ENCODE data around the gene NNMT. TPM values are rescaled to one million over a fixed set of nuclear protein-coding genes. Genes with fewer than 3 reads are reported as not detected.

The NNMT gene
- total RNA-seq, 1 donor from 2014 or later: 0.82 TPM

GRCh38 chr11:114348200-114349191, 52.3 kb downstream of the NNMT start:
- Mint-ChIP-seq H3K27ac (ENCODE audit: unreplicated experiment) (peak overlapping the region; percentile 67), H3K4me1 (no peaks in the 10 kb centered on the region), H3K27me3 (ENCODE audit: low read depth) (no peaks in the 10 kb centered on the region), H3K36me3 (ENCODE audit: low read depth) (no peaks in the 10 kb centered on the region), H3K9me3 (no peaks in the 10 kb centered on the region), H3K4me3 (no peak overlapping the region)
- TF ChIP-seq CTCF (conservative IDR thresholded peaks at IDR 0.05): peak; percentile 72
- DNase-seq (ENCODE audit: low read depth, low spot score): peak; percentile 40

GRCh38 chr11:114350022-114350421, 53.8 kb downstream of the NNMT start:
- no peak overlapping the region for H3K4me3 Mint-ChIP-seq
- no peak overlapping the region for H3K27ac Mint-ChIP-seq (ENCODE audit: unreplicated experiment)
- no peaks in the 10 kb centered on the region for H3K4me1 Mint-ChIP-seq
- no peak for TF ChIP-seq CTCF (conservative IDR thresholded peaks at IDR 0.05)
- no peaks in the 10 kb centered on the region for H3K36me3 Mint-ChIP-seq (ENCODE audit: low read depth)
- H3K27me3 Mint-ChIP-seq (ENCODE audit: low read depth): no peaks in the 10 kb centered on the region
- no peak for DNase-seq (ENCODE audit: low read depth, low spot score)
- no peaks in the 10 kb centered on the region for H3K9me3 Mint-ChIP-seq

GRCh38 chr11:114353443-114353842, 57.2 kb downstream of the NNMT start:
- Mint-ChIP-seq H3K27me3 (ENCODE audit: low read depth) (no peaks in the 10 kb centered on the region), H3K9me3 (no peaks in the 10 kb centered on the region), H3K4me1 (no peaks in the 10 kb centered on the region), H3K4me3 (no peak overlapping the region), H3K27ac (ENCODE audit: unreplicated experiment) (no peak overlapping the region), H3K36me3 (ENCODE audit: low read depth) (no peaks in the 10 kb centered on the region)
- DNase-seq (ENCODE audit: low read depth, low spot score): no peak
- TF ChIP-seq CTCF (conservative IDR thresholded peaks at IDR 0.05): no peak

GRCh38 chr11:114354076-114354475, 57.9 kb downstream of the NNMT start:
- TF ChIP-seq CTCF (conservative IDR thresholded peaks at IDR 0.05): no peak
- Mint-ChIP-seq H3K4me3 (no peak overlapping the region), H3K27me3 (ENCODE audit: low read depth) (no peaks in the 10 kb centered on the region), H3K36me3 (ENCODE audit: low read depth) (no peaks in the 10 kb centered on the region), H3K9me3 (no peaks in the 10 kb centered on the region), H3K4me1 (no peaks in the 10 kb centered on the region), H3K27ac (ENCODE audit: unreplicated experiment) (no peak overlapping the region)
- DNase-seq (ENCODE audit: low read depth, low spot score): no peak

GRCh38 chr11:114358716-114359115, 62.5 kb downstream of the NNMT start:
- no peak for TF ChIP-seq CTCF (conservative IDR thresholded peaks at IDR 0.05)
- Mint-ChIP-seq H3K4me3 (no peak overlapping the region), H3K27ac (ENCODE audit: unreplicated experiment) (no peak overlapping the region), H3K4me1 (no peaks in the 10 kb centered on the region), H3K36me3 (ENCODE audit: low read depth) (no peaks in the 10 kb centered on the region), H3K27me3 (ENCODE audit: low read depth) (no peaks in the 10 kb centered on the region), H3K9me3 (no peaks in the 10 kb centered on the region)
- no peak for DNase-seq (ENCODE audit: low read depth, low spot score)

Data from neural crest cell (in vitro differentiated cells).